ENCODE measurements around the gene MSRB1. TPM values are rescaled to one million over a fixed set of nuclear protein-coding genes. Genes with fewer than 3 reads are reported as not detected.

Gene MSRB1
- total and polyA plus RNA-seq, 2 donors (not counting 3 experiments of a cell fraction or from before 2014, with no cell fraction given) = 25.0 to 42.1 TPM

DNA sequence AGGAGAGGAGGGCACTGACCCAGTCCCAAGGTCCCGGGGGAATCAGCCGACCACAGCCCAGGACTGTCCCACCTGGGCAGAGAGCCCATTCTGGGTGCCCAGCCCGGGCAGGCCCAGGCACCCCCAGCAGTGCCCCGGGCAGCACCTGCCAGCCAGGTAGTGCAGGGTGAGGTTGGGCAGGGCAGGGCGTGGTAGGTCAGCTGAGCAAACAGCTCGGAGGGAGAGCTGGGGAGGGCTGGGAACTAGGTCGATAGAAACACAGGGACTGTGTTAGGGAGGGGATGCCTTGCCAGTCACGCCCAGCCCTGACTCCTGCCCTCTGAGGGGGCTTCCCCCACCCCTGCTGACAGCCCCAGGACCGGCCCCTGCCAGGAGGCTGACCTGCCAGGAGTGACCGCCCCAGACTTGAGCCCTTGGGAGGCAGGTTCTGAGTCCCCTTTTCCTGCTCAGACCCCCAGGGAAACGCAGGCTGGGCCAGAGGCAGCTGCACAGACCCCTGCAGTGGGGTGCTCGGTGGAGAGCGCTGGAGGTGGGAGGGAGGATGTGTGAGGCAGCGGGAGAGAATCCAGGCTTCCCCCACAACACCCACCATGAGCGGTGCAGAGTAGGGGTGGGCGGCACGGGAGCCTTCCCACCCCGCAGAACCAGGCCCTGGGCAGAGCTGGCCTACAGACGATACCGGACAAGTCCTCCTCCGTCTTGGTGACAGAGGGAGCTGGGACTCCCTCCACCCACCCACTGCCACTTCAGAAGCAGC is 29.5 kb downstream of the MSRB1 start:
- H3K27me3 ChIP-seq (ENCODE audit: control insufficient read depth in 2 of 2, insufficient read depth in 2 of 2, low read length in 2 of 2) = peaks cover 15 to 17% of the 10 kb centered on the region in 2 experiments

DNA sequence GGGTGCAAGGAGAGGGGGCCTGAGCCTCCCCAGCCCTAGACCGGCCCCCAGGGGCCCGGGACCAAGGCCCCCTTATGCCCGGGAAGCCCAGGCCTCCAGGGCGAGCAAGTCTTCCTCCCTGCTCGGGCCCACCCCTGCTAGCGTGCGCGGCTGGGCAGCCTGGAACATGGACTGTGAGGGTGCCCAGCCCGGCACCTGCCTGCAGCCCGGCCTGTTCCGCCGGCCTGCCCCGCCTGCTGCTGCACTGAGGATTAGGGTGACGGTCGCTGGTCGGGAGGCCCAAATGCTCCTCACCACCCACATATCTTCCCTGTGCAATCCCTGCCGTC is 30.8 kb downstream of the MSRB1 start:
- DNase-seq (ENCODE audit: low read depth, low spot score) (no peak), FAIRE-seq (no peak)
- Histone ChIP-seq H3K4me2 (ENCODE audit: insufficient read depth, low read length) (no peak overlapping the region), H4K20me1 (replicated peaks; ENCODE audit: control insufficient read depth, extremely low read depth, insufficient read depth, low read length) (no peaks in the 10 kb centered on the region), H3K9me3 (replicated peaks; ENCODE audit: control insufficient read depth, insufficient read depth, low read length) (no peaks in the 10 kb centered on the region), H3K4me1 (ENCODE audit: control insufficient read depth, extremely low read depth, insufficient read depth, low read length) (no peaks in the 10 kb centered on the region), H3K36me3 (ENCODE audit: control insufficient read depth in 2 of 2, extremely low read depth in 1 of 2, insufficient read depth in 2 of 2, low read length in 2 of 2) (no peaks in the 10 kb centered on the region), H3K27me3 (ENCODE audit: control insufficient read depth in 2 of 2, insufficient read depth in 2 of 2, low read length in 2 of 2) (peaks cover 11% of the 10 kb centered on the region in 2 experiments), H3K9ac (replicated peaks; ENCODE audit: extremely low read depth, insufficient read depth, low read length) (no peak overlapping the region), H3K79me2 (ENCODE audit: control insufficient read depth, insufficient read depth, low read length) (no peaks in the 10 kb centered on the region), H3K9me1 (replicated peaks; ENCODE audit: control insufficient read depth, extremely low read depth, insufficient read depth, low read length) (no peaks in the 10 kb centered on the region), H3K4me3 (replicated peaks in 1 of 3; ENCODE audit: insufficient read depth in 1 of 3, low read depth in 1 of 3, low read length in 3 of 3) (no peak overlapping the region), H3K27ac (ENCODE audit: insufficient read depth, low read depth, low read length) (no peak overlapping the region), H2AFZ (ENCODE audit: low read depth, low read length) (no peak overlapping the region)
- dilution Hi-C loops (cut with MboI; ENCODE audit: extremely low pct_ligation_motif_present, low sequenced_read_pairs) = no loop called here
- ChIA-PET POLR2A (no interaction called here), CTCF (no interaction called here)
- BruUV-seq (replicated peaks) = no TSS peak
- TF ChIP-seq MAX (IDR thresholded peaks at IDR 0.05; ENCODE audit: insufficient read depth, insufficient read length) (no peak), POLR2A (IDR thresholded peaks at IDR 0.05; ENCODE audit: low read depth, low read length) (no peak), EZH2 (IDR thresholded peaks at IDR 0.05; ENCODE audit: borderline replicate concordance, low read depth, low read length, severe bottlenecking) (no peak), JUN (IDR thresholded peaks at IDR 0.05; ENCODE audit: borderline replicate concordance, insufficient read depth, insufficient read length, low read depth) (no peak), MYC (IDR thresholded peaks at IDR 0.05; ENCODE audit: low read depth, low read length) (no peak), GATA2 (IDR thresholded peaks at IDR 0.05; ENCODE audit: insufficient read depth, insufficient read length, low read depth, low read length) (no peak), POLR2AphosphoS5 (IDR thresholded peaks at IDR 0.05; ENCODE audit: insufficient read depth, low read depth, low read length) (no peak), CTCF (IDR thresholded peaks at IDR 0.05; ENCODE audit: extremely low read depth in 1 of 2, insufficient read depth in 1 of 2, low read depth in 1 of 2, low read length in 2 of 2) (no peak), FOS (IDR thresholded peaks at IDR 0.05; ENCODE audit: borderline replicate concordance, insufficient read depth, low read length) (no peak)
- intact Hi-C loops (cut with micrococcal nuclease) = no loop called here

More for the DNA sequence above, 29.5 kb downstream of the MSRB1 start:
- Histone ChIP-seq H3K9me1 (replicated peaks; ENCODE audit: control insufficient read depth, extremely low read depth, insufficient read depth, low read length) (no peaks in the 10 kb centered on the region), H3K9me3 (replicated peaks; ENCODE audit: control insufficient read depth, insufficient read depth, low read length) (no peaks in the 10 kb centered on the region), H3K79me2 (ENCODE audit: control insufficient read depth, insufficient read depth, low read length) (no peaks in the 10 kb centered on the region), H2AFZ (ENCODE audit: low read depth, low read length) (no peak overlapping the region), H3K36me3 (ENCODE audit: control insufficient read depth in 2 of 2, extremely low read depth in 1 of 2, insufficient read depth in 2 of 2, low read length in 2 of 2) (no peaks in the 10 kb centered on the region), H3K4me2 (ENCODE audit: insufficient read depth, low read length) (no peak overlapping the region), H3K4me1 (ENCODE audit: control insufficient read depth, extremely low read depth, insufficient read depth, low read length) (no peaks in the 10 kb centered on the region), H4K20me1 (replicated peaks; ENCODE audit: control insufficient read depth, extremely low read depth, insufficient read depth, low read length) (no peaks in the 10 kb centered on the region), H3K4me3 (replicated peaks in 1 of 3; ENCODE audit: insufficient read depth in 1 of 3, low read depth in 1 of 3, low read length in 3 of 3) (no peak overlapping the region), H3K9ac (replicated peaks; ENCODE audit: extremely low read depth, insufficient read depth, low read length) (no peak overlapping the region), H3K27ac (ENCODE audit: insufficient read depth, low read depth, low read length) (no peak overlapping the region)
- intact Hi-C loops (cut with micrococcal nuclease) (no loop called here), dilution Hi-C loops (cut with MboI; ENCODE audit: extremely low pct_ligation_motif_present, low sequenced_read_pairs) (no loop called here)
- ChIA-PET POLR2A (no interaction called here), CTCF (interaction anchor here (0.7 to 1.9 kb wide), 4 partner anchors 10 to 37 kb away, joined by 3 to 7 read pairs (median 3); no protein-coding TSS in a partner anchor)
- FAIRE-seq (no peak), DNase-seq (ENCODE audit: low read depth, low spot score) (no peak)
- TF ChIP-seq POLR2A (IDR thresholded peaks at IDR 0.05; ENCODE audit: low read depth, low read length) (no peak), JUN (IDR thresholded peaks at IDR 0.05; ENCODE audit: borderline replicate concordance, insufficient read depth, insufficient read length, low read depth) (no peak), POLR2AphosphoS5 (IDR thresholded peaks at IDR 0.05; ENCODE audit: insufficient read depth, low read depth, low read length) (no peak)
- no TSS peak for BruUV-seq (replicated peaks)

All from endothelial cell of umbilical vein (primary cell).